Activated CD4-positive, alpha-beta T cell treated with anti-CD3 and anti-CD28 coated beads, Interleukin-2, Interleukin-6, amounts not matched to agents 100 ng/mL and 50 ng/mL, durations not matched to agents 16 hours and 8 hours (primary cell): ENCODE measurements around the gene SPTBN4.
"Not testable (repeated sequence)": the region's sequence is repeated elsewhere in the genome, so short reads cannot be mapped to it uniquely, and the experiment has no call there.

Experiments used
- DNase-seq: peaks from one replicate; pipeline ENCODE4 v3.0.0-alpha.2; 2020

SPTBN4 gene

DNA sequence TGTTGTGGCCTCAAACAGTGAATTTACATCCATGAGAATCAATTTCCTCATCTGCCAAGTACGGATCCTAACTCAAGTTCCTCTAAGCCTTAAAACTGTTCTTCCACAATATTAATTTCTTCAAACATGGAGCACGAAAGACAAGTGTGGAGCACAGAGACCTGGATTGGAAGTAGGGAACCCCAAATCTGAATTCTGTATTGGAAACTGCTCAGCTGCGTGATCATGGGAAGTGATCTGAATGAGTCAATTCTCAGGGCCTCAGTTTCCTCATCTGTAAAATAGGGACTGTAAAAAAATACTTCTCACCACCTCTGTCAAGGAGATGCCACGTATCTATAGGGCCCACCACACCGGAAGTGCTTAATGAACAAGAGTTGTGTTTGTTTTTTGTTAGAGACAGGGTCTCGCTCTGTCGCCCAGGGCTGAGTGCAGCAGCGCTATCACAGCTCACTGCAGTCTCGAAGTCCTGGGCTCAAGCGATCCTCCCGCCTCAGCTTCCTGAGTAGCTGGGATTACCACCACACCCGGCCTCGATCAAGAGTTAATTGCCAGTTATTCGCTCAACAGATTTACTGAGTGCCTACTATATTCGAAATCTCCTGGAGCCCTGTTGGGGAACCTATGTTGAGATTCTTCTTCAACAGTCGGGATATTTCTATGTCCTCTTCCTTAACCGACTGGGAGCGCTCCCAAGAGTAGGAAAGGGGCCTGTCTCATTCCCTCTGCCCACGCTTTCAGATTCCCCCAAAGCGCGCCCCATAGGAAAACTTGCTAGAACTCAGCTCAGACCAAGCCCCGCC is 24.3 kb upstream of the SPTBN4 start:
- DNase-seq = no peak

DNA sequence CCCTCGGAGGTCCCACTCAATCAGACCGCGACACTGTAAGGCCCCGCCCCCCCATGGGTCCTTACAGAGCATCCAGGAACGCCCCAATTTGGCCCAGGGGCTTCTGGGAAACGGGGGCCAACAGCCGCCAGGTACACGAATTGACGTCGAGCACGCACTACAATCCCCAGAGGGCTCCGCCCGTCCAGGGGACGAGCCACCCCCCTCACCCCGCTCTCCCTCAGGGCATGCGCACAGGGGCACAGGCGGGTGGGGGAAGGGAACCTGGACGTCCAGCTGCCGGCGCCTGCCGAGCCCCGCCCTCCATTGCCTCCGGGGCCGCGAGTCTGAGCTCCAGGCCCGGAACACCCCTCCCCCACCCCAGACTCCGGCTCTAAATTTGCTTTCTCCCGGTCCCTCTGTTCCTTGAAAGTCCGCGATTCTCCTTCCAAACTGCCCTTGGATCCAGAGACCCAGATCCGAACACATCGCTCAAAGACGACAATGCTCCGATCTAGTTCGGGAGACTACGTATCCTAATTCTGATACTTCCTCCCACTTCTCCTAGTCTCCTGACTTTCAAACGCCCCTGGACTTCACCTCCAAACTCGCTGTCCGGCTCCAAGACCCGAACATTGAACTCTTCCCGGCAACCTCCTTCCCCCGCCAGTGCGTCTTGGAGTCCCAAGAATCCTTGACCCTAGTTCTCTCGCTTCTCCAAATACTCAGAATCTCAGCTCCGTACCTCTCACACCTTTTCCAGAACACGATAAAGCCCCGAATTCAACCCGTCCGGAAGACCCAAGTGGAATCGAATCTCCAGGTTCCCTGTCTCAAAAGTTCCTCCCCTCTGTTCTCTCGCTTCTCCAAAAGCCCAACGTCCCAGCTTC is 23.4 kb upstream of the SPTBN4 start:
- DNase-seq = peak; percentile 100

DNA sequence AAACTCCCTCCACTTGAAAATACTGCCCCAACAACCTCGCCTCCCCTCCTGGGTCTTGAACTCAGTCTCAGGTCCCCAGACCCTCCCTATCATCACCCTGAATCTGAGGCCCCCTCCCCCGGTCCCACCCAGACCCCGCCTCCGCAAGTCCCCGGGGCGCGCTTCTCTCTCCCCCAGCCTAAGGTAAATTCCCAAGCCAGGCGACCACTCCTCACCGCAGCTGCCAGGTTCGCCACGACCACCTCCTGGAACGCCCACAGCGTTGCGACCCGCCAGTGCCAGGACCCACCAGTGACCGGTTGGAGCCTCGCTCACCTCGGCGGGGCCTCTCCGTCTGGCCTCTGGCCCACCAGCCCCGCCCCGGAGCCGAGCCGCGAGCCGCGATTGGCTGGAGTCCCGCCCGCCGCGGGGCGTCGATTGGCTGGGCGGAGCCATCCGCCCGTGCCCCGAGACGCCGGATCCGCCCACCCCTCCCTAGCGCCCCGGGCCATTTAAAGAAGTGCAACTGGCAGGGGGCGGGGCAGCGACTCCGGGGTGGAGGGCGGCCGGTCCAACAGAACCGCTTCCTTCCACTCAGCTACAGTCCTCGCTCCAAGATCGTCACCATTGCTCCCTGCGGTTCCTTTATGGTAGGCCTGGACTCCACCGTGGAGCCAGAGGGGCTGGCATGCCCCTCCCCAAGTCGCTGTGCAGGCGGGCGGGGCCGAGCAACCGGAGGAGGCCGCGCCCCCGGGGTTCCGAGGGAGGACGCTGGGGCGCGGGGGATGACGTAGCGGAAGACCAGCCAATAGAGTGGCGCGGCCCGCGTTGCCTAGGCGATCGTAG is 22.6 kb upstream of the SPTBN4 start, which contains the start of gene SERTAD3:
Gene SERTAD3, minus strand, starts transcription at position 336 of the 825 bp plus-strand sequence. CDS start 2,255 bp downstream, outside the sequence.
- DNase-seq = peak; percentile 97

DNA sequence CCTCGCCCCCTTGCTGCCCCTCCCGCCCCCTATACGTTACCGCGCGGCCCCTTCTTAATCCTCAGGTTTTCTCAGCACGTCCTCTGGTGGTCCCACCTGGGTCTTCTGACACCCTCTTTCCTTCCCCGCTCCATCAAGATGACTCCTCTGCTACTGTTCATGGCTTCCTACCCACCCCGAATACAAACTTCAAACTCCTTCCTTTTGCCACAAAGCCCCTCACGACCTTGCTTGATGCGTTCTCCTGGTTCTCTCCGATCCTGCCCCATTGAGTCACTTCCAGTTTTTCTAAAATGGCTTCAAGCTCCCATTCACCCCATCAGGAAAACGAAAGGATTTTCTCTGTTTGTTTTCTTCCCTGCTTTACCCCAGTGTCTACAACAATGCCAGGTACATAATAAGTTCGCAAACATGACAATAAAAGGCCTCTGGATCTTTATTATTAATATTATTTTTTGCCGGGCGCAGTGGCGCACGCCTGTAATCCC is 21.9 kb upstream of the SPTBN4 start:
- no peak for DNase-seq

DNA sequence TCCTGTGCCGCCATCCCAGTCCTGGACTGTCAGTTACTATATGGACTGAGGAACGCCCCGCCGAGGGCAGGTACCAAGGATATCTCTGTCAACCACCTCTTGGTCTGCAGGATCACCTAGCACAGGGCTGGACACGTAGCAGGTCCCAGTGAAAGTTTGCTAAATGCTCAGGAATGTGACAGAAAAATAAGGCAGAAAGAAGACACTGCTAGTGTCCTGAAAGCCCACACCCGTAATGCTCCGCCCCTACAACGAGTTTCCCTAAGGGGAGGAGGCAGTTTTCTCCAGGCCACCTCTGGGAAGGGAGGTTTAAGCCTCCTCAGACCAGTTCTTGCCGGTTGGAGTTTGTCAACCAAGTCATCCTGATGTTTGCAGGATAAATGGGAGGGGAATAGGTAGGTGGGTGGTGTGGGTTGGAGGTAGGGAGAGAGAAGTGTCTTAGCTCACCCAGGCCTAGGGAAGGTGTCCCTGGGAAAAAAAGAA is 21.0 kb upstream of the SPTBN4 start:
- DNase-seq = no peak

DNA sequence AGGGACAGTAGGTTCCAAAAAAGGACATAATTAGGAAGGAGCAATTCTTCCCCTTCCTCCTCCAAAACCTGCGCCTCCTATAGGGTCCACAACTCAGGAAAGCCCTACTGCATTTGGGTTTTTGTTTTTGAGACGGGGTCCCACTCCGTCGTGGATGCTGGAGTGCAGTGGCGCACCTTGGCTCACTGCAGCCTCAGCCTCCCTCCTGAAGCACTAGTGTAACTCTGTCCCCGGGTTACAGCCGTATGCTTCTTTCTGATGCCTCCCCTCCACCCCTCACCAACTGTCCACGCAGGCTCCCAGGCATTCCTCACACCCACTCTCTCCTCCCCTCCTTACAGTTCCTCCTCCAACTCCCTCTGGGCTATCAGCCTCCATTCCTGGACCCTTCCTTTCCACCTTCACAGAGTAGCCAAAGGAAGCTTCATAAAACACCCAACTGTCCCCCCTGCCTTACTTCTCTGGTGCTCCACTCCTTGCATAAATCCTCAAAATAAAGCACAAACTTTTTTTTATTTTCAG is 20.5 kb upstream of the SPTBN4 start:
- no peak for DNase-seq

DNA sequence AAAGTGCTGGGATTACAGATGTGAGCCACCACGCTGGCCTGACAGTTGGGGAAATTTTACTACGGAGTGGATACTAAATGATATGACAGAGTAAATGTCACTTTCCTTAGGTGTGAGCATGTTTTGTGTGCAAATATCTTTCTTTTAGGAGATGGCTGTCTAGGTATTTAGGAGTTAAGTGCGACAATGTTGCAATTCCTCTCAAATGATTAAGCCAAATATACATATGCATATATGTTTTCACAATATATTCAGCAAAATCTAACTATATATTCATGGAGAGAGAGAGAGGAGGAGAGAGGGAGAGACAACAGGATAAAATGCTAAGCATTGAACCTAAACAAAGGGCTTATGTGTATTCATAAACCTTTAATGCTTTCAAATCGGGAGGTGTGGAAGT is 17.3 kb upstream of the SPTBN4 start:
- DNase-seq = no peak

DNA sequence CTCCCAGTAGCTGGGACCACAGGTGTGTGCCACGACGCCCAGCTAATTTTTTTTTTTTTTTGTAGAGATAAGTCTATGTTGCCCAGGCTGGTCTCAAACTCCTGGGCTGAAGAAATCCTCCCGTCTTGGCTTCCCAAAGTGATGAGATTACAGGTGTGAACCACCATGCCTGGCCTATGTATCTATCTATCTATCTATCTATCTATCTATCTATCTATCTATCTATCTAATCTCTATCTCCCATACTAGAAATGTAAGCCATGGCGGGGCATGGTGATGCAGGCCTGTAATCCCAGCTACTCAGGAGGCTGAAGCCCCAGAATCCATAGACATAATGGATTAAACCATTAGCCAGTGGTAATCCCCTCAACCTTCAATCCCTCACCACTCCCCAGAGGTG is 16.1 kb upstream of the SPTBN4 start:
- DNase-seq = no peak

DNA sequence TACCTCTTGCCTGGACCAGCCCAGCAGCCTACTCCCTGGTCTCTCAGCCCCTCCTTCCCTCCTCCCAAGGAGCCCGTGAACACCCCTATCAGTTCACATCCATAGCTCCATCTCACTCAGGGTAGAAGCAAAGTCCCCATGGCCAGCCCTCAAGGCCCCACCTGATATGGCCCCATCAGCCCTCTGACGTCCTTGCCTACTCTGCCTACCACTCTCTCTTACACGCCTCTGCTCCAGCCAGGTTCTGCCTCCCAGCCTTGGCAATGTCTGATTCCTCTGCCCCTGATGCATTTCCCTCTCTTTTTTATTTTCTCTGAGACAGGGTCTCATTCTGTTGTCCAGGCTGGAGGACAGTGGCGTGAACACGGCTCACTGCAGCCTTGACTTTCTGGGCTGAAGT is 14.8 kb upstream of the SPTBN4 start:
- no peak for DNase-seq

DNA sequence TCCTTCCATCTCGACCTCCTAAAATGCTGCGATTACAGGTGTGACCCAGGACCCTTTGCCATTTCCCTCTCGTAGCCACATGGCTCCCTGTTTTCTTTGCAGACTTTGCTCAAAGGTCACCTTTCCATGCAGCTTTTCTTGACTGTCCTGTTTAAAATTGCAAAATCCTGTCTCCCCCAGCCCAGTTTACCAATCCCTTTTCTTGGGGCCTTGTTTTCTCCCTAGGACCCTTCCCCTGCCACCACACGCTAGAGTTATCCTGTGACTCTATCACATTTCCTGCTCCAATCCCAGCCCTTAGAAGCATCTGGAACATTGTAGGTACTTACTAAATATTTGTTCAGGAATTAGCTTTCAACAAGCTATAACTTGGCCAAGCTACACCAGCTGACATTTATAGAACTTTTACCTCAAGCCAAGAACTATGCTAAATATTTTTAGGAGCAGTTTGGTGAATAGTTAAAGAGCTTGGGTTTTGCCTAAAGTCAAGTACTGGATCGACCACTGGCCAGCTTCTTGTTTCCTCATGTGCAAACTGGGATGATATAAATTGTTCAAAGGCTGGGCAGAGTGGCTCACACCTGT is 13.6 kb upstream of the SPTBN4 start:
- DNase-seq = no peak

DNA sequence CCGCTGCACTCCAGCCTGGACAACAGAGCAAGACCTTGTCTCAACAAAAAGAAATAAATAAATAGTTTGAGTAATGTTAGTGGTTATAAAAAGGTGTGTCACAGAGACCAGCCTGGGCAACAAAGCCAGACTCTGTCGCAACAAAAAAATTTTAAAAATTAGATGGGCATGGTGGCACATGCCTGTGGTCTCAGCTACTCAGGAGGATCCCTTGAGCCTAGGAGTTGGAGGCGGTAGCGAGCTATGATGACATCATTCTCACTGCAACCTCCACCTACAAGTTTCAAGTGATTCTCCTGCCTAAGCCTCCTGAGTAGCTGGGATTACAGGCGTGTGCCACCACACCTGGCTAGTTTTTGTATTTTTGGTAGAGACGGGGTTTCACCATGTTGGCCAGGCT is 12.9 kb upstream of the SPTBN4 start:
- not testable (repeated sequence) for DNase-seq

DNA sequence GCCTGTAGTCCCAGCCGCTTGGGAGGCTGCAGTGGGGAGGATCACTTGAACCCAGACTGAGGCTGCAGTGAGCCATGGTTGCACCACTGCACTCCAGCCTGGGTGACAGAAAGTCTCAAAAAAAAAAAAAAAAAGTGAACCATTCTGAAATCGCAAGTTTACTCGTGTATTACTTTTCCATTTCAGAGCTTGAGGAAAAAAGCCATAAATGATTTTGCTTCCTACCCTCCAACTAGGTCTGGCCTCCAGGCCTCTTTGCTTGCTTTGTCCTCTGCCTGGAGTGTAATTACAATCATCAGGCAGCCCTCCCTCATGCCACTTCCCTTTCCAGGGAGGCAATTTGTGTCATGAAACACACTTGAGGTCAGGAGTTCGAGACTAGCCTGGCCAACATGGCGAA is 9.8 kb upstream of the SPTBN4 start:
- DNase-seq = no peak

DNA sequence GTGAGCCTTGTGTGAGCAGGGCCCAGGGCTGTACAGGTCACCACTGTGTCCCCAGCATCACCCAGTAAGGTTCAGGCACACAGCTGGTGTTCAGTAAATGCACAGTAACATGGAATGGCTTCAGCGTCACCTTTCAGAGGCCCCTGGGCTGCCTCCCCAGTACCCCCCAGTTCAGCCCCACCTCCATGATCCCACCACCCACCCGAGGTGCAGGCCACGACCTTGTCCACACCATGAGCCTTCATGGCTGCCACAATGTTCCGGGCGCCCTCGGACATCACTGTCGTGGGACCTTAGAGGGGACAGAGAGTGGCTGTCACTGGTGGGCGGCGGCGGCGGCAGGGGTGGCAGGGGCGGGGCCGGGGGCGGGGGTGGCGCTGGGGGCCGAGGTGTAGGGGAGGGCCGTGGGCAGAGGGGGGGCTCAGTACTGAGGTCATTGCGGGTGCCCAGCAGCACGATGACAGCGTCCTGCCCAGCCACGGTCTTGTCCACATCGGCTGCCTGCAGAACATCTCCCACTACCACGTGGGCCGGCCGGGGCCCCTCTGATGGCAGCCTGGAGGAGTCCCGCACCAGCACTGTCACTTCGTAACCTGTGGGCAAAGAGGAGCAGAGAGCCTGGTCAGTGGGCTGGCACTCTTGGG is 8.7 kb upstream of the SPTBN4 start:
- DNase-seq = no peak

DNA sequence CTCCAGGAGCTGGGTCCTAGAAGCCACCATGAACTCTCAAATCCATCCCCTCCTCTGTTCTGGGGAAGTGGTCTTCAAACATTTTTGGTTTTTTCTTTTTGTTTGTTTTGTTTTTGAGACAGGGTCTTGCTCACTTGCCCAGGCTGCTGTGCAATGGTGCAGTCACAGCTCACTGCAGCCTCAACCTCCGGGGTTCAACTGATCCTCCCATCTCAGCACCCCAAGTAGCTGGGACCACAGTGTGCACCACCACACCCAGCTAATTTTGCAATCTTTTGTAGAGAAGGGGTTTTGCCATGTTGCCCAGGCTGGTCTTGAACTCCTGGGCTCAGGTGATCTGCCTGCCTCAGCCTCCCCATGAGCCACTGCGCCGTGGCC is 8.2 kb upstream of the SPTBN4 start:
- no peak for DNase-seq

DNA sequence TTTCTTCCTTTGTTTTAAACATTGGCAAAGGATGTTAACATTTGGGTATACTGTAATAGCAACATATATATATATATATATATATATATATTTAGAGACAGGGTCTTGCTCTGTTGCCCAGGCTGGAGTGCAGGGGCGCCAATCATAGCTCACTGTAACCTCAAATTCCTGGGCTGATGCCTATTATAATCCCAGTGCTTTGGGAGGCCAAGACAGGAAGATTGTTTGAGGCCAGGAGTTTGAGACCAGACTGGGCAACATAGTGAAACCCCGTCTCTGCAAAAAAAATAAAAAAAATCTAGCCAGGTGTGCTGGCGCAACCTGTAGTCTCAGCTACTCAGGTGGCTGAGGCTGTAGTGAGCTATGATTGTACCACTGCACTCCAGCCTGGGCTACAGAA is 6.6 kb upstream of the SPTBN4 start:
- DNase-seq = no peak

DNA sequence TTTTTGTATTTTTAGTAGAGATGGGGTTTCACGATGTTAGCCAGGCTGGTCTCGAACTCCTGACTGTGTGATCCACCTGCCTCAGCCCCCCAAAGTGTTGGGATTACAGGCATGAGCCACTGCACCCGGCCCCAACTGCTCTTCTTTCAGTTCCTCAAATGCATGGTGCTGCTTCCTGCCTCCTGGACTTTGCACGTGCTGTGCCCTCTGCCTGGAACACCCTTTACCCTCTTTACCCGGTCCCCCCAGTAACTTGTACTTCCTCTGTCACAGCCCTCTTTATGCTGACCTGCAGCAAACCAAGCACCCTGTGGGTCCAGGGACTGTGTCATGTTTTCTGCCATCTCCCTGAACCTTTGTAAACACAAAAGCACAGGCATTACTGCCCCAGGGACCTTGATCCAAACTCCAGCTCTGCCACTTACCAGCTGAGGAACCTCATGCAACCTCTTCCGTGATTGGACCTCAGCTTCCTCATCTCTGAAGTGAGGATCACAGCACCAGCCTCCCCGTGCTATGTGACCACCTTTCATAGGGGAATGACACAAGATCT is 5.1 kb upstream of the SPTBN4 start:
- DNase-seq = no peak

DNA sequence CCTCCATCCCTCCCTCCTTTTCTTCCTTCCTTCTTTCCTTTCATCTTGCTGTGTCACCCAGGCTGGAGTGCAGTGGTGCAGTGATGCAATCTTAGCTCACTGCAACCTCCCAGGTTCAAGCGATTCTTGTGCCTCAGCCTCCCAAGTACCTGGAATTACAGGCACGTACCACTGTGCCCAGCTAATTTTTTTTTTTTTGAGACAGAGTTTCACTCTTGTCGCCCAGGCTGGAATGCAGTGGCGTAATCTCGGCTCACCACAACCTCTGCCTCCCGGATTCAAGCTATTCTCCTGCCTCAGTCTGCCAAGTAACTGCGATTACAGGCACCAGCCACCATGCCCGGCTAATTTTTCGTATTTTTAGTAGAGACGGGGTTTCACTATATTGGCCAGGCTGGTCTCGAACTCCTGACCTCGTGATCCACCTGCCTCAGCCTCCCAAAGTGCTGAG is 3.2 kb upstream of the SPTBN4 start:
- not testable (repeated sequence) for DNase-seq

DNA sequence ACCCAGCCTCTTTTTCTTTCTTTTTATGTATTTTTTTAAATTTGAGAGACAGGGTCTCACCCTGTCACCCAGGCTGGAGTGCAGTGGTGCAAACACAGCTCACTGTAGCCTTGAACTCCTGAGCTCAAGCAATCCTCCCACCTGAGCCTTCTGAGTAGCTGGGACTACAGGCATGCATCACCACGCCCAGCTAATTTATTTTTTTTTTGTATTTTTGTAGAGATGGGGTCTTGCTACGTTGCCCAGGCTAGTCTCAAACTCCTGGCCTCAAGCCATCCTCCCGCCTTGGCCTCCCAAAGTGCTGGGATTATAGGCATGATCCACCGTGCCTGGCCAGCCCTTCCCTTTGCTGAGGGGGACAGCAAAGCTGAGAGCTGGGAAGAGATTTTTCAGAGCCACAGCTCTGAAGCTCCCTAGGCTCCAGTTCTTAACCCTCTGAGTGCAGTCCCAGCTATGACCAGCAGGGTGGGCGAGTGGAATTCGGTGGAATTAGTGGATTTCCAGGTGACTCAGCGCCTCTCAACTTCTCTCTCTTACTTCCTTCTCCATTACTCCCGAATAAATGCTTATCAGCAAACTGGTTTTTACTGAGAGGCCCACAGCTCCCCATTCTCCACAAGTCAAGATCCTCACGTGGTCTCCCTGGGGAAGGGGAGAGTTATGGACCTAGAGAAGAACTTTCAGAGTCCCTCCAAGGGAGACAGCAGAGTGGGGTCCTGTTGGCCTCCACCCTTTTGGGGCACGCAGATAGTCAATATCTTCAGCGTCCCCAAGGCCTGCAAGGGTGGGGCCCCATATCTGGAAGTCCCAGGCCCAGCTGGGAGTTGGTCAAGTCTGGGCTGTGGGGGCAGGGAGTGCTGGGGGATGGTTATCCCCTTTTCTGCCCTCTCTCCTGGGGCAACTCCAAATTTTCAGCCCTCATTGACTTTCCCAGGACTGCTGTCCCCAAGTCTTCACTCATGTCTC is 2.5 kb upstream of the SPTBN4 start:
- DNase-seq = peak; percentile 76

DNA sequence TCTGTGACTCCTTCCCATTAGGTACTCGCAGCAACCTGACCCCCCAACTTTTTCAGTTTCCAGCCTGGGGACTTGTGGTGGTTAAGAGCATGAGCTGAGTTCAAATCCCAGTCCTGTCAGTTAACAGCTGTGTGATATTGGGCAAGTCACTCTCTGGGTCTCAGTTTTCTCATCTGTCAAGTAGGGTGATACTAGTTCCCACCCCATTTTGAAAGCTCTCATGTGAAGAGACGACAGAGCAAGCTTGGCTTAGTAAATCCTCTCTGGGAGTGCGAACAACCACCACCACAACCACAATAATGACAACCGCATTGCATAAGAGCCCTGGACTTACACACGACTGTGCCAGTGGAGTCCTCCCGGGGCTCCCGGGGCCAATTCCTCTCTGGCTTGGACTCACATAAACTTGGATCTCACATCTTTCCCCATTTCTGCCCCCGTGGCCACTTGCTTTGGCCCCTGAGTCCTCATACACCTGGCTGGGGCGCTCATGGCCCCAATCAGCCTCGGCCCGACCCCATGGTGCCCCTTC is 1.7 kb upstream of the SPTBN4 start:
- peak; percentile 76 for DNase-seq
